Testis (tissue), 2 donors: ENCODE data around the gene SMTNL2.

ENCODE experiments used
- CTCF ChIP-seq, 3 experiments: fragments of 450-650 bp in 2 of 3; fragments of 200-600 bp in 1 of 3; sonication (generic) in 1 of 3; IDR thresholded peaks; one replicate each; pipeline ENCODE4 v1.5.1; 2016 to 2019; ENCODE audit warnings: antibody characterized with exemption in 3 of 3, mild to moderate bottlenecking in 2 of 3, moderate library complexity in 1 of 3
- POLR2A ChIP-seq: fragments of 450-650 bp; IDR thresholded peaks from one replicate; pipeline ENCODE4 v1.6.1; 2017; ENCODE audit warnings: antibody characterized with exemption, mild to moderate bottlenecking, moderate library complexity

DNA sequence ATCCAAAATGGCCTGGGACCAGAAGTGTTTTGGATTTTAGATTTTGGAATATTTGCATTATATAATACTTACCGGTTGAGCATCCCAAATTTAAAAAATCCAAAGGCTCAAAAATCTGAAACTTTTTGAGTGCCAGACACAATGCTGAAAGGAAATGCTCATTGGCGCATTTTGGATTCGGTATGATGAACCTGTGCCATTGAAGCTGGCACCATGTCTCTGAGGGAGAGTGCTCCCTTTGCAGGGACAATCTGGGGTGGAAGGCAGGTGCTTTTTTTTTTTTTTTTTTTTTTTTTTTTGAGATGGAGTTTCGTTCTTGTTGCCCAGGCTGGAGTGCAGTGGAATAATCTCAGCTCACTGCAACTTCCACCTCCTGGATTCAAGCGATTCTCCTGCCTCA, 17.7 kb downstream of the SMTNL2 start:
- no peak for TF ChIP-seq POLR2A
- no peak for TF ChIP-seq CTCF (IDR thresholded peaks at IDR 0.05)
